HG03521 (cell line): ENCODE data around the gene SLC24A4.

Experiments used
- ATAC-seq: cut with Tn5 transposase; IDR thresholded peaks from one replicate; pipeline ENCODE4 v1.9.1; 2021; ENCODE audit warnings: mild to moderate bottlenecking, moderate library complexity; ENCODE audit not compliant: unreplicated experiment

SLC24A4 gene

DNA sequence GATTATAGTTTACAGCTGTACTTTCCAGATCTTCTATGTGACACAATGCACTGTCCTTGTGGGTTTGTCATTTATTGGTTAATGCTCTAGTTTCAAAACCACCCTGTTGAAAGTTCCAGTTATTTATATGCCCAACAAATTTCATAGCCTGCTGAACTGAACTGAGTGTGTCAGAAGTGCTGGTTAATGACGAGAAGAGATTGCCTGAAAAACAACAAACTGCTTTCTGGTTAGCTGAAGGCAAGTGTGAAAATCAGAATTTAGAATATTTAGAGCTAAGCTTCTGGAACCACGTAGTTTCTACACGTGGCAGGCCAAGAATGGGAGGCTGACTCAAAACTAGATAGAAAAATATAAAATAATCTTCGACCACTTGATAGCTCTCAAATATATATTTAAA lies 171.5 kb downstream of the SLC24A4 start:
- ATAC-seq: no peak

DNA sequence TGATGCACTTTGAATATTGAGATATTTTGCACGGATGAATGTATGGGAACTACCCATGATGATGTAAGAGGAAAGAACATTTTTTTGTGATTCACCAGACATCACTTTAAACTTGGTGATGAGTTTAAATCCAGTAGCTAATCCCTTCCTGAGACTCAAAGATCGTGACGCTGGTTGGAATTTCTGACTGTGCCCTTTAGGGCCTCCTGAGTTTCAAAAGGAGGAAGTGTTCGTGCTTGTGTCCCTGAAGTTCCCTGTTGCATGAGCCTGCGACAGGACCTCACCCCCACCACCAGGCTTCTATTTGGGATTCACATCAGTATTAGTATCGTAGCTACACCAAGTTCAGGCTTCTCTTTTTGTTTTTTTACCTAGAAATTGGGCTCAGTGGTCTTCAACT lies 172.1 kb downstream of the SLC24A4 start:
- no peak for ATAC-seq

DNA sequence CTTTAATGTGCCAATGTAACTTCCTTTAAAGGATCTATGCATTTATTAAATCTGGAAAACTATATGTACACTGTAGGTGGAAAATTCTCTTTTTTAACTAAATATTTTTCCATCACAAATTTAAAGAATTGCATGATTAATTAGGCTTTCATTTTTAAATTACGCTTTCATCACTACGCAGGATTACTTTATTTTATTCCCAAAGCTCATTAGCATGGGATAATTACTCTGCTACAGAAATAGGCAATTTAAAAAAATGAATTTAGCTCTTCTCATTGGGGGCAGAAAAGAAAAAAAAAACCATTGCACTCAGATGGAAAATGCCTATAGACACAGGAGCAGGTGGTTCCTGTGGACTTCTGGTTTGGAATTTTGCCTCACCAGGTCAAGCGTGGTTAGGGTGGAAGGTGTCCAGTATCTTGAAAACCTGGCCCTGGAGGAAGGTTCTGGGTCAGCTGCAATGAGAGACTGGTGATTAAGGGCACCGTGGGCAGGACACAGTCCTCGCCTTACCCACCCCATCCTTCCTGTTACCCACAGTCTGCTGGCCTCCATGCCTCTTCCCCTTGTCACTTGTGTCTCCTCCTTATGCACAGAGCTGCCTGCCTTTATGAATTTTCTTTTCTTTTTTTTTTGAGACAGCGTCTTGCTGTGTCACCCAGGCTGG lies 173.4 kb downstream of the SLC24A4 start:
- ATAC-seq: no peak

GRCh38 chr14:92497391-92497790 lies 174.4 kb downstream of the SLC24A4 start:
- no peak for ATAC-seq

GRCh38 chr14:92499234-92499633 lies 176.3 kb downstream of the SLC24A4 start:
- no peak for ATAC-seq

- no peak for ATAC-seq
Observed at GRCh38 chr14:92500491-92500941, 177.6 kb downstream of the SLC24A4 start.

DNA sequence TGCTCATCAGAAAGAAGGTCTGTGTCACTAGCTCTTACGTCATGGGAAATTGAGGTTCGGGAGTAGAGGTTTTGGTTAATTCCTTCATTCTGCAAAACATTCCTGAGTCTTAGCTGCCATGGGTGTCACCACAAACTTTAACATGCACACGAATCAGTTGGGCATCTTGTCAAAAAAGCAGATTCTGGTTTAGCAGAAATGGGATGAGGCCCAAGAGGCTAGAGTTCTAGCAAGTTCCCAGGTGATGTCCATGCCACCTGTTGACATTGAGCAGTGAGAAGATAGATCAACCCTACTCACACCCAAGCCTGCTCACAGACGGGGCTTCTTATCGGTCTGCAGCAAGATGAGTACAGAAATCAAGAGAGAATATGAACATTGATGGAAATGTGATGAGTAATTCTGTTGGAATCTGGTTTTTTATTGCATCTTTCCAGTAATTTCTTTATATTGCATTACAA lies 179.0 kb downstream of the SLC24A4 start:
- ATAC-seq: no peak

DNA sequence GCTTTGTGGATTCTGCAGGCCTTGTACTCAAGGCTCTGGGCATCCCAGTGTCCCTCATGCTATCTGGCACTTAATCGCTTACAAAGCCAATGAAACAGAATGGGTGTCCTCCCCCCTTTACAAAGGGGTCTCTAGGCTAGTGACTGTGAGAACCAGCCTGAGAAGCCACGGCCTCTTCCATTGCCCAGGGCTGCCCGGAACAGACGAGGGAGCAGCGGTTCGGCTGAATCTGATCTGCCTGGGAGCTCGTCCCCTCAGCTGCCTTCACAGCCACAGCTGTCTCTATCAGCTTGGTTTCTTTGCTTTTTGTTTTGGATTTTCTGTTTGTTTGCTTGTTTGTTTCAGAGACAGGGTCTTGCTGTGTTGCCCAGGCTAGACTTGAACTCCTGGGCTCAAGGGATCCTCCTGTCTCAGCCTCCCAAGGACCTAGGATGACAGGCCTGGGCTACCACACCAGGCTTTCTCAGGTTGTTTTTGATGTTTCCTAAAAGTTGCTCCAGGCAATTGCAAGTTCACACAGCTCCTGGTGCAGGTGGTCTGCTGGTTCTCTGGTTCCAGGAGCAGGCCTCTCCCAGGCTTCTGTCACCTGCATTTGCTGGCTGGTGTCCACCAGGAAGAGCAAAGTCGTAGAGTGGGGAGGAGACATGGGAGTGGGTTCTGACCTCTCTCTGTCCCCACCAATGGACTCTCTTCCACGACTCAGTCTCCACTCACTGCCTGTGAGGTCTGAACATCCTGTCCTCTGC lies 179.7 kb downstream of the SLC24A4 start:
- no peak for ATAC-seq

DNA sequence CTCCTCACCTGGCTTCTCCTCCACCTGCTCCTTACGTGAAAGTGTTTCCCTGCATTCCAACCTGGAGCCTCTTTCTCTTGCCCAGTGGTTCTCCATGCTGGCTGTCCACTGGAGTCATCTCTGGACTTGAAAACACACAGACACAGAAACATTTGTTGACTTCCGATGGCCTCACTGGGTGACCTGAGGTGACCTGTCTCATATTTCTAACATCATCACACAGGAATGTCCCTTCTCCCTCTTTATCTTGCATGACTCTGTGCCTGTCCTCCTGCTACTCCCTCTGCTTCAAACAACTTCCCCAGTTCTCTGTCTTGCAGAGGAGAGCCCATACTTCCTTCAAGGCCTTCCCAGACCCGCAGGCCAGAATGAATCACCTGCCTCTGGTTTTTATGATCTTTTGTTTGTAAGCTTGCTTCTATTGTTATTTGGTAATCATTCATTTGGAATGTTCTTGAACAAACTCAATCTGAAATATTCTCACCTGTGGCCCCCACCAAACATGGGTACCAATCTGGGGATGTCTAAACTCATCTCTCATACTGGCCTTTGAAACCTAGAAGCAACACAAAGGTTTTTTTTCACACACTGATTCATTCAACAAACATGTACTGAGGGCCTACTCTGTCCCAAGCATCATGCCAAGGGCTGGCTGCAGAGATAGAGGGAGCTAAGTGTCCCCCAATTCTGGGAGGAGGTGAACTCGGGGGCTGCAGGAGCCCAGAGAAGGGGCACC lies 181.0 kb downstream of the SLC24A4 start:
- ATAC-seq: no peak

- no peak for ATAC-seq
Observed at GRCh38 chr14:92505826-92506225, 182.9 kb downstream of the SLC24A4 start.

DNA sequence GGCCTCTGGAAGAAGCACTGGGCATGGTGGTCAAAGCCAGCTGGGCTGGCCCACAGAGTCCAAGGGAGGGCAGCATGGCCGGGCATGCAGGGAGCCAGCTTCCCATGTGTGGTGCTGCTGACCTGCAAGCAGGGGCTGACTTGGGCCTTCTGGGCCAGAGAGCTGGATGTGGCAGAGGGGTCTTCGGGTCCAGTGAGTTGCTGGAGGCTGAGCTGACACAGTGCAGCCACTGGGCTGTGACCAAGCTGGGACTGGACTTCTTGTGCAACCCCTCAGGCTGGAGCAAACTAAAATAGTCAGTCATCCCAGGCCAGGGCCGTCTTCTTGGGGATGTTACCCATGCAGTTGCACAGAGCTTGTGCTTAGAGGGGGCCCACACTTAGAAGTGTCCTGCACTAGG lies 183.3 kb downstream of the SLC24A4 start:
- no peak for ATAC-seq

DNA sequence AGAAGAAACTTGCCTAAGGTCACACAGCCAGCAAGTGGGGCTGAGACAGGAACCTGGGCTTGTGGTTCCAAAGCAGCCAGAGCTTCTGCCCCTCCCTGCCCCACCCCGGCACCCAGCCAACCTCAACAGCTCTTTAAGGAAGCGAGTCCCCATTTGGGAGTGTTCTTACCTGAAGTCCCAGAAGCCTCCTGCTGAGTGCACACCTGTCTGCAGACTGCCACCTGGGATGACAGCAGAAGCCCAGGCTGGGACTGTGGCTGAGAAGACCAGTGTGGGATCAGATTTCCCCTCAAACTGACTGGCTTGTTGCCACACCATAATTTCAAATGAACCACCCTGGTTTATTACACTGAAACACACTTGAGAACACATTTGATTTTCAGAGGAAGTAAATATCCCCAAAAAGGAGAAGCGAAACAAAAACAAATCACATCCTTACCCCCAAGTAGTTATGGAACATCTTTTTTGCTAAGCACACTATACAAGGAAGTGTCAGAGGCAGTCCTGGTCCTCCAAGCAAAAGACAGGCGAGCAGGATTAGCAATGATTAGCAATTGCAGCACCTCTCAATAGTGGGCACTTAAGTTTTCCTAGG lies 184.3 kb downstream of the SLC24A4 start:
- no peak for ATAC-seq

- no peak for ATAC-seq
Observed at GRCh38 chr14:92510972-92511371, 188.0 kb downstream of the SLC24A4 start.

DNA sequence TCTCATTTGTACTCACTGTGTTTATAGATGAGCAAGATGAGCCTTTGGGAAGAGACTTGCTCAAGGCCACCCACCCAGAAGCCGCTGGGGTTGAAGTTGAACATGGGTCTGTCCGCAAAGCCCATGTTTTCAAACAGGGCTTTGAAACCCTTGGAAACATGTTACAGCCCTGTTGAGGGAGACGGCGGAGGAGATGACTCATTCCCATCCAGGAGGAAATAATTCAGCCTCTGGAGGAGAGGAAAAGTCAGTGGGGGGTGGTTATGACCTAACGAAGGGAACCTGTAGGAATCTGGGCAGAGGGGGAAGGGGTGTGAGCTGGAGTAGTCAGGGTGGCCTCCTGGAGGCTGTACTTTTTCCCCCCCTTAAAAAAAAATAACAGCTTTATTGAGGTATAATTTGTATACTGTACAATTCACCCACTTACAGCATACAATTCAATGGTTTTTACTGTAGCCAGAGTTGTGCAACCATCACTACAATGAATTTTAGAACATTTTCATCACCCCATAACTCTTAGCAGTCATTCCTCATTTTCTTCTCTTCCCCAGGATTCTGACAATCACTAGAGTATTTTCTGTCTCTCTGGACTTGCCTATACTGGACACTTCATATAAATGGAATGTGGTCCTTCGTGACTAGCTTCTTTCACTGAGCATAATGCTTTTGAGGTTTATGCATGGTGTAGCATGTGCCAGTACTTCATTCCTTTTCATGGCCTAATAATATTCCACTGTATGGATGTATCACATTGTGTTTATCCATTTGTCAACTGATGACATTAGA lies 188.7 kb downstream of the SLC24A4 start:
- ATAC-seq: no peak

DNA sequence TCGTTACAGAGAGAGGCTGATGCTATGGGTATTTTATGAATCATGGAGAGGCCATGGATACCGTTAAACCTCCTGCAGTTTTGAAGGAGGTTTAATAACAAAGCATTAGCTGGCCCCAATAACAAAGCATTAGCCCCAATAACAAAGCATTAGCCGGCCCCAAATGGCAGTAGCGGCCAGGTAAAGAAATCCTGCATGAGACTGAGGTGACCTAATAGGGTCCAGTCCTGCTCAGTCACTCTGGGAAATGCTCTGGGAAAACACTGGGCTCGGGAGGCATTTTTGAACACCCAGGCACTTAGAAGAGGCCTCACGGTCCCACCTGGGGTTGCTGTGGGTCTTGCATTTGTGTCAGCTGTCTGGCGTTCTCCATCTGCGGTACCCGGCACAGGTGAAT lies 189.8 kb downstream of the SLC24A4 start:
- no peak for ATAC-seq

GRCh38 chr14:92513204-92513965 lies 190.4 kb downstream of the SLC24A4 start, which contains the start of gene RIN3:
TSS of gene RIN3 (plus strand) at chr14:92513781. CDS start at chr14:92513933, 152 bp downstream.
- ATAC-seq: peak; percentile 60

DNA sequence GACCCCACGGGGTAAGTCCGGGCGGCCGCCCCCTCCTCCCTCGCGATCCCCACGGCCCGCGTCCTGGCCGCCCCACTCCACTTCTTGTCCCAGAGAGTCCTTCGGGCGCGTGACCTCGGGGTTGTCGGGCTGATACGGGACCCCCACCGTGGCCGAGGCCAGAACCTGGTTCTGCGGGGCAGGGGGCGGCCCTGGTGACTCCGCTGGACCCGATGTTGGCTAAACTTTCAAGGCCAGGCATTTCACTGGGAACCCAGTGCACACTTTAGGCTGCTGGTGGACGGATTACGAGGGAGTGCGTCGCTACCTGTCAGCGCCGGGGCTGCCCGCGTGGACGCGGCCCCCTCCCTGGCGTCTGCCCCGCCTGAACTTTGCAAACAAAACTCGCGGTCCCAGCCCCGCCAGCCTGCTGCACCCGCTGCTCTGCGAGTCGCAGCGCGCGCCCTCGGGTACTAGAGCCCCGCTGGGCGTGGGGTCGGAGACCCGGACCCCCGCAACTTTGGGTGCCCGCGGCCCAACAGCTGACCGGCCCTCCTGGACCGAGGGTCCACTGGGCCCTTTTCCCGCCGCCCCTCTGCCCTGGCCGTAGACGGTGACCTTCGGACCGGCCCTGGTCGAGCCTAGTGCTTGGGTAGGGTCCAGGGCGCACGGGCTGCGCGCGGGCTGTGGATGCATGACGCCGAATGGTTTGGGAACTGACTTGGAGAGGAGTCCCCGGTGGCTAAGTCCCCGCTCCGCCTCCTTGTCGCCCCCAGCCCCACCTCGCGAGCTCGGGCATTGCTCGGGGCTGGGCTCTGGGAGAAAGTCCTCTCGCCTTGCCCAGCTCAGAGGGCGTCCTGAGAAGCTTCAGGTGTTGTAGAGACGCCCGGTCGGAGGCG lies 191.2 kb downstream of the SLC24A4 start:
- peak; percentile 31 for ATAC-seq

DNA sequence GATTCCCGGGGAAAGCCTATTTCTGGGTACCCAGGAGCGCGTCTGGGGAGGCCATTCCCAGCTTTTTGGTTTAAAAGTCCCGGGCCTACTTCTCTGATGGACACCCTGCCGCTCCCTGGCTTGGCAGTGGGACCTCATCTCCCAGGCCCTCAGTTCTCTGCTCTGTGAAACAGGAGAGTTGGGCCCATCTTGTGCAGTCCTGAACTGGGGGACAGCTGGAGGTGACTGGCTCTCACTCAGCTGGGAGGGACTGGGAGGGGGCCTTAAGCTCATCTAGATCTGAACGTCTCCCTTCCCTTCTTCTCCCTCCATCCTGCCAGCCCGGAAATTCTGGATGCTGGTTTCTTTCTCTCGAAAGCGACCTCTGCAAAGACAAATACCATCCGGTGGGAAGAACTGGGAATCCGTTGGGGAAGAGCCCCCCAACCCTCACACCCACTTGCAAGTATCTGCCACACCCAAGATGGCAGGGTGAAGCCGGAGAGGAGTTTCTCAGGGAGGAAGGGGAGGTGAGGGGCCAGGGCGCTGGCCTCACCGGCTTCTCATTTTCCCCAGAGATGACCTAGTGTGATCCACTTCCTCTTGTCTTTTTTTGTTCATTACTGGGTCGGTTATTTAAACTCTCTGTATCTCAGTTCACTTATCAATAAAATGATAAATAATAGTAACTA lies 192.0 kb downstream of the SLC24A4 start:
- ATAC-seq: no peak
